Stomach (tissue), 9 donors: ENCODE results near the gene POLA2. TPM values are rescaled to one million over a fixed set of nuclear protein-coding genes. Genes with fewer than 3 reads are reported as not detected.
"Not testable (repeated sequence)": the region's sequence is repeated elsewhere in the genome, so short reads cannot be mapped to it uniquely, and the experiment has no call there.

Experiments used
- DNase-seq, 2 donors: peaks; one replicate each; pipeline versions ENCODE4 v3.0.0 to v3.0.0-alpha.2; 2013 to 2019
- H3K27ac ChIP-seq, 5 donors: fragments of 200-600 bp in 4 of 5; sonication (generic) in 4 of 5; one replicate each; pipeline ENCODE4 v1.5.1; 2013 to 2019; ENCODE audit warnings: mild to moderate bottlenecking in 1 of 5, moderate library complexity in 1 of 5
- H3K27me3 ChIP-seq, 3 donors: fragments of 200-600 bp; sonication (generic); one replicate each; pipeline ENCODE4 v1.5.1; 2017 to 2019; ENCODE audit warnings: mixed run types in 1 of 3
- H3K36me3 ChIP-seq, 4 donors: fragments of 200-600 bp; sonication (generic); 1 replicate in 3 of 4; 2 replicates in 1 of 4; pipeline ENCODE4 v1.5.1; 2016 to 2019
- H3K4me1 ChIP-seq, 4 donors: fragments of 200-600 bp; sonication (generic); one replicate each; pipeline ENCODE4 v1.5.1; 2016 to 2019
- H3K4me3 ChIP-seq, 4 donors: fragments of 200-600 bp; sonication (generic) in 3 of 4; one replicate each; pipeline ENCODE4 v1.5.1; 2016 to 2019; ENCODE audit warnings: mild to moderate bottlenecking in 1 of 4
- H3K9me3 ChIP-seq, 4 donors: fragments of 200-600 bp; sonication (generic); one replicate each; pipeline ENCODE4 v1.5.1; 2016 to 2019
- EP300 ChIP-seq: sonication (generic); formaldehyde crosslinking; IDR thresholded peaks from one replicate; pipeline ENCODE4 v1.6.1; 2017; ENCODE audit warnings: antibody characterized with exemption
- POLR2A ChIP-seq, 4 donors: fragments of 450-650 bp; IDR thresholded peaks; one replicate each; pipeline ENCODE4 v1.6.1; 2016; ENCODE audit warnings: antibody characterized with exemption in 4 of 4, control low read depth in 2 of 4, mild to moderate bottlenecking in 1 of 4, moderate library complexity in 1 of 4
- POLR2AphosphoS5 ChIP-seq, 3 donors: sonication (generic); formaldehyde crosslinking; IDR thresholded peaks; one replicate each; pipeline ENCODE4 v1.6.1; 2016; ENCODE audit warnings: antibody characterized with exemption in 3 of 3
- WGBS, 5 donors: extraction: QIAGEN DNeasy Blood & Tissue Kit in 3 of 5; methylation state at CpG; one replicate each; pipeline versions ENCODE4 v1.1.5 to v1.1.7; 2013 to 2018; 5-methylcytosine and 5-hydroxymethylcytosine counted together
- intact Hi-C: fragments of 100-400 bp; cut with DNase I; formaldehyde crosslinking; loops from one replicate; pipeline ENCODE4 v1.15.1; 2023; ENCODE audit warnings: low total_unique reads
- polyA plus RNA-seq, 3 donors: library from polyadenylated mRNA; stranded (reverse); fragments of 200-250 nt; gene quantifications; one replicate each; pipeline ENCODE4 v1.2.3, GENCODE V29; 2013
- total RNA-seq, 5 donors: library from RNA; depleted of rRNA; stranded (reverse); fragments of >200 nt; gene quantifications; one replicate each; pipeline versions ENCODE4 v1.1.0 to v1.2.3, GENCODE V29; 2014 to 2016
- TF ChIP-seq, protein P1 (sequence below), 7 experiments: fragments of 450-650 bp in 4 of 7; fragments of 200-600 bp in 3 of 7; sonication (generic) in 3 of 7; IDR thresholded peaks; one replicate each; pipeline ENCODE4 v1.5.1; 2016 to 2019; ENCODE audit warnings: antibody characterized with exemption in 7 of 7, control low read depth in 2 of 7, mild to moderate bottlenecking in 1 of 7
- donor health status: healthy with polysubstance abuse.
- donor health status: Bipolar disorder and iron deficiency.
- donor health status: healthy.

The POLA2 gene
- total and polyA plus RNA-seq, 8 donors = 1.7 to 17.0 (median 9.4) TPM

DNA sequence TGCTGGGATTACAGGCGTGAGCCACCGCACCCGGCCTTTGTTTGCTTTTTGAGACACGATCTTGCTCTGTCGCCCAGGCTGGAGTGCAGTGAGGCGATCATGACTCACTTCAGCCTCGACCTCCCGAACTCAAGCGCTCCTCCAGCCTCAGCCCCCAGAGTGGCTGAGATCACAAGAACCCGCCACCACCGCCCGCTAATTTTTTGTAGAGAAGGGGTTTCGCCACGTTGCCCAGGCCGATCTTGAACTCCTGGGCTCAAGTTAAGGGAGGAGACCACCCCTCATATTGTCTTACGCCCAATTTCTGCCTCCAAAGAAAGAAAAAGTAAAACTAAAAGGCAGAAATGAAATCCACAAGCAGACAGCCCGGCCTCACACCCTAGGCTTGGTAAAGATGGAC, 1.5 kb upstream of the POLA2 start:
- peaks cover 0 to 2% (median 0%) of the 10 kb centered on the region in 3 donors for H3K27me3 ChIP-seq
- 93 to 98% (median 94%) methylated on average over 17 of the region's 17 CpGs for WGBS, 5 donors
- H3K27ac ChIP-seq = no peak overlapping the region
- H3K4me1 ChIP-seq = peaks cover 11 to 28% (median 23%) of the 10 kb centered on the region in 4 donors
- H3K4me3 ChIP-seq = no peak overlapping the region
- no peak for TF ChIP-seq POLR2A (IDR thresholded peaks at IDR 0.05)
- TF ChIP-seq POLR2AphosphoS5 (IDR thresholded peaks at IDR 0.05) = no peak
- no peak for TF ChIP-seq EP300
- TF ChIP-seq, protein P1, sequence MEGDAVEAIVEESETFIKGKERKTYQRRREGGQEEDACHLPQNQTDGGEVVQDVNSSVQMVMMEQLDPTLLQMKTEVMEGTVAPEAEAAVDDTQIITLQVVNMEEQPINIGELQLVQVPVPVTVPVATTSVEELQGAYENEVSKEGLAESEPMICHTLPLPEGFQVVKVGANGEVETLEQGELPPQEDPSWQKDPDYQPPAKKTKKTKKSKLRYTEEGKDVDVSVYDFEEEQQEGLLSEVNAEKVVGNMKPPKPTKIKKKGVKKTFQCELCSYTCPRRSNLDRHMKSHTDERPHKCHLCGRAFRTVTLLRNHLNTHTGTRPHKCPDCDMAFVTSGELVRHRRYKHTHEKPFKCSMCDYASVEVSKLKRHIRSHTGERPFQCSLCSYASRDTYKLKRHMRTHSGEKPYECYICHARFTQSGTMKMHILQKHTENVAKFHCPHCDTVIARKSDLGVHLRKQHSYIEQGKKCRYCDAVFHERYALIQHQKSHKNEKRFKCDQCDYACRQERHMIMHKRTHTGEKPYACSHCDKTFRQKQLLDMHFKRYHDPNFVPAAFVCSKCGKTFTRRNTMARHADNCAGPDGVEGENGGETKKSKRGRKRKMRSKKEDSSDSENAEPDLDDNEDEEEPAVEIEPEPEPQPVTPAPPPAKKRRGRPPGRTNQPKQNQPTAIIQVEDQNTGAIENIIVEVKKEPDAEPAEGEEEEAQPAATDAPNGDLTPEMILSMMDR (IDR thresholded peaks at IDR 0.05) = no peak
- no peaks in the 10 kb centered on the region for H3K9me3 ChIP-seq
- no peak for DNase-seq
- intact Hi-C loops = no loop called here
- H3K36me3 ChIP-seq = no peaks in the 10 kb centered on the region

DNA sequence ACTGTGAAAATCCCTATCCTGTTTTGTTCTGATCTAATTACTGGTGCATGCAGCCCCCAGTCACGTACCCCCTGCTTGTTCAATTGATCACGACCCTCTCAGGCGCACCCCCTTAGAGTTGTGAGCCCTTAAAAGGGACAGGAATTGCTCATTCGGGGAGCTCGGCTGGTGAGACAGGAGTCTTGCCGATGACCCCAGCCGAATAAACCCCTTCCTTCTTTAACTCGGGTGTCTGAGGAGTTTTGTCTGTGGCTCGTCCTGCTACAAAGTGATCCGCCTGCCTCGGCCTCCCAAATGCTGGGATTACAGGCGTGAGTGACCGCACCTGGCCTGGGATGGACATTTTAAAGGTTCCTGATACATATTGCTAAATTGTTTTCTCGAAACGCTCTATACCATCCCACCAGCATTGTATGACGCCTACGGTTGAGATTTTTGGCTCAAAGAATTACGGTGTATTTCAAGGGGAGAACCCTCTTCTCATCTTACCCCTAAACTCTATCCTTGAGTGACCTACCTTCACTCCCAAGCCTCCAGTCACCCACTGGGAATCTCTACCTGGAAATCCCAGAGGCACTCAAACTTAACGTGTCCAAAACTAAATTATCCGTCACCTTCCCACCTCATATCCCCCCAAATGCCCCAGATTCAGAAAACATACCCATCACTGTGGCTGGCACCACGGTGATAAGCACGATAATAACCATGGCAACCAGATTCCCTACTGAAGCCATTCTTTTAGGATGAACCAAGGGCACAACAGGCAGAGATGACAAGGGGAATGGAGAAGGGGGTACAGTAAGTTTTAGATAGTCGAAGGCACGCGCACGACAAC, 789 bp upstream of the POLA2 start:
- DNase-seq = no peak
- 61 to 63% (median 61%) methylated on average over 26 of the region's 26 CpGs for WGBS, 5 donors
- Histone ChIP-seq H3K27me3 (peaks cover 0 to 2% (median 0%) of the 10 kb centered on the region in 3 donors), H3K9me3 (no peaks in the 10 kb centered on the region), H3K4me1 (peaks cover 11 to 28% (median 23%) of the 10 kb centered on the region in 4 donors), H3K4me3 (peak overlapping the region; percentile 71 to 79 (median 76)), H3K27ac (peak overlapping the region; percentile 90 to 96 (median 93)), H3K36me3 (no peaks in the 10 kb centered on the region)
- no peak for TF ChIP-seq EP300
- TF ChIP-seq, protein P1 (IDR thresholded peaks at IDR 0.05) = no peak
- intact Hi-C loops = no loop called here

DNA sequence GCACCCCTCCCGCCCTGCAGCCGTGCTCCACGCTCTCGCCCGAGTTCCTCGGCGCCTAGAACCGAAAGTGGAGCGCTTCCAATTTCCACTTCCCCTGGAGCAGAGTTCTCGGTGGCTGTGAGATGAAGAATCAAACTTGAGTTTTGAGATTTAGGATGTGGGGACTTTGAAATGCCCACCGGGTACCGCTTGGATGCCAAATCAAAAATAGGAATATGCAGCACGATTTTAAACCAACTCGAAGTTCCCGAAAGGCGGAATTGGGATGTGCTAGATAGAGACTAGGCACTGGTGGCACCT, 569 bp downstream of the POLA2 start:
- H3K27me3 ChIP-seq = no peaks in the 10 kb centered on the region
- peaks cover 11 to 28% (median 23%) of the 10 kb centered on the region in 4 donors for H3K4me1 ChIP-seq
- peak overlapping the region; percentile 71 to 79 (median 76) for H3K4me3 ChIP-seq
- TF ChIP-seq POLR2A (IDR thresholded peaks at IDR 0.05) (no peak), POLR2AphosphoS5 (IDR thresholded peaks at IDR 0.05) (no peak), EP300 (no peak)
- TF ChIP-seq, protein P1 (IDR thresholded peaks at IDR 0.05) = no peak
- H3K36me3 ChIP-seq = peaks cover 0 to 7% (median 6%) of the 10 kb centered on the region in 4 donors
- intact Hi-C loops = no loop called here
- 0 to 1% (median 0%) methylated on average over 13 to 16 of the region's 16 CpGs for WGBS, 5 donors
- peak overlapping the region; percentile 81 to 96 (median 93) for H3K27ac ChIP-seq
- DNase-seq = peak in 1 of 2 donors; percentile 55
- no peaks in the 10 kb centered on the region for H3K9me3 ChIP-seq

DNA sequence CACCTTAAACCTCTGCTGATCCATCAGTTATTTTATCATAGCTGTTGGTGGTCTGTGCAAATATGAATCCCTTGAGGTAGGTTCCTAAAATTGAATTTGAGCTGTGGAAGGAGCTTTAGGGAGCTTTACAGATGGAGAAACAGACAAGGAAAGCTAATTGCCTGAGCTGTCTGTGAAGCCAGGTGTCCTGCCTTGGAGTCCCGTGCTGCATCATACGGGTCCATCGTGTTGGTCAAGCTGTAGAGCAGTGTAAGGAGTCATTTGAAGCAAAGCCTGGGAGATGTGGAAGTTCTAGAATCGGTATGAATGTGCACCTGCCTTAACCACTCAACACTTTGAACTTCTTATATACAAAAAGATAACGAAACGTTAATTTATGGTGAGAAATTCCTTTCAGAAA, 1.0 kb downstream of the POLA2 start:
- DNase-seq = no peak

DNA sequence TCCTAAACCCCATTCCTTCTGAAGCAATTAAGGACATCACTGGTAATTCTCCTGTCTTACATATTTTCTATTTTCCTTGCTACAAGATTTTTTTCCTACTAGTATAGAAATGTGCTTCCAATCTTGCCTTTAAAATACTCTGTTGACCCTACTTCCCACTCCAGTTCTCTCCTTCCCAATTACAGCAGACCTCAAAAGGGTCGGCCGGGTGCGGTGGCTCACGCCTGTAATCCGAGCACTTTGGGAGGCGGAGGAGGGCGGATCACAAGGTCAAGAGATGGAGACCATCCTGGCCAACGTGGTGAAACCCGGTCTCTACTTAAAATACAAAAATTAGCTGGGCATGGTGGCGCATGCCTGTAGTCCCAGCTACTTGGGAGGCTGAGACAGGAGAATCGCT, 3.0 kb downstream of the POLA2 start:
- H3K27me3 ChIP-seq, intact Hi-C loops, DNase-seq, H3K4me3 ChIP-seq, H3K9me3 ChIP-seq, H3K27ac ChIP-seq: not testable (repeated sequence)
- 90 to 94% (median 93%) methylated on average over 11 of the region's 11 CpGs for WGBS, 5 donors
- H3K36me3 ChIP-seq = peaks cover 5 to 31% (median 28%) of the 10 kb centered on the region in 4 donors
- peaks cover 11 to 28% (median 23%) of the 10 kb centered on the region in 4 donors for H3K4me1 ChIP-seq

More for the DNA sequence above, 1.0 kb downstream of the POLA2 start:
- peaks cover 0 to 11% (median 10%) of the 10 kb centered on the region in 4 donors for H3K36me3 ChIP-seq
- TF ChIP-seq, protein P1 (IDR thresholded peaks at IDR 0.05) = no peak
- no peak for TF ChIP-seq POLR2A (IDR thresholded peaks at IDR 0.05)
- TF ChIP-seq EP300 = no peak
- no peak for TF ChIP-seq POLR2AphosphoS5 (IDR thresholded peaks at IDR 0.05)
- H3K4me1 ChIP-seq = peaks cover 11 to 28% (median 23%) of the 10 kb centered on the region in 4 donors
- WGBS, 5 donors = 16 to 23% (median 20%) methylated on average over 6 of the region's 6 CpGs
- H3K4me3 ChIP-seq = peak overlapping the region; percentile 71 to 79 (median 76)
- intact Hi-C loops = no loop called here
- peak overlapping the region in 4 of 5 donors; percentile 90 to 96 (median 94) for H3K27ac ChIP-seq
- H3K9me3 ChIP-seq = no peaks in the 10 kb centered on the region
- H3K27me3 ChIP-seq = no peaks in the 10 kb centered on the region
